ENCODE data around the gene TAS1R2.
"Not testable (repeated sequence)": the region's sequence is repeated elsewhere in the genome, so short reads cannot be mapped to it uniquely, and the experiment has no call there.

DNA sequence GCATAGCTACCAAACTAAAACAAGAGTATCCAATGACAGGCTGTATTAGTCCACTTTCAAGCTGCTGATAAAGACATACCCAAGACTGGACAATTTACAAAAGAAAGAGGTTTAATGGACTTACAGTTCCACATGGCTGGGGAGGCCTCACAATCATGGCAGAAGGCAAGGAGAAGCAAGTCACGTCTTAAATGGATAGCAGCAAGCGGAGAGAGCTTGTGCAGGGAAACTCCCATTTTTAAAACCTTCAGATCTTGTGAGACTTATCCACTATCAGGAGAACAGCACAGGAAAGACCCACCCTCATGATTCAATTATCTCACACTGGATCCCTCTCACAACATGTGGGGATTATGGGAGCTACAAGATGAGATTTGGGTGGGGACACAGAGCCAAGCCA lies 11.7 kb downstream of the TAS1R2 start:
- TF ChIP-seq, protein P1, sequence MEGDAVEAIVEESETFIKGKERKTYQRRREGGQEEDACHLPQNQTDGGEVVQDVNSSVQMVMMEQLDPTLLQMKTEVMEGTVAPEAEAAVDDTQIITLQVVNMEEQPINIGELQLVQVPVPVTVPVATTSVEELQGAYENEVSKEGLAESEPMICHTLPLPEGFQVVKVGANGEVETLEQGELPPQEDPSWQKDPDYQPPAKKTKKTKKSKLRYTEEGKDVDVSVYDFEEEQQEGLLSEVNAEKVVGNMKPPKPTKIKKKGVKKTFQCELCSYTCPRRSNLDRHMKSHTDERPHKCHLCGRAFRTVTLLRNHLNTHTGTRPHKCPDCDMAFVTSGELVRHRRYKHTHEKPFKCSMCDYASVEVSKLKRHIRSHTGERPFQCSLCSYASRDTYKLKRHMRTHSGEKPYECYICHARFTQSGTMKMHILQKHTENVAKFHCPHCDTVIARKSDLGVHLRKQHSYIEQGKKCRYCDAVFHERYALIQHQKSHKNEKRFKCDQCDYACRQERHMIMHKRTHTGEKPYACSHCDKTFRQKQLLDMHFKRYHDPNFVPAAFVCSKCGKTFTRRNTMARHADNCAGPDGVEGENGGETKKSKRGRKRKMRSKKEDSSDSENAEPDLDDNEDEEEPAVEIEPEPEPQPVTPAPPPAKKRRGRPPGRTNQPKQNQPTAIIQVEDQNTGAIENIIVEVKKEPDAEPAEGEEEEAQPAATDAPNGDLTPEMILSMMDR (IDR thresholded peaks at IDR 0.05) = not testable (repeated sequence)
- TF ChIP-seq FOXM1 (IDR thresholded peaks at IDR 0.05; ENCODE audit: low read depth); FOSL2 (IDR thresholded peaks at IDR 0.05; ENCODE audit: borderline replicate concordance, low read depth); EP300 (IDR thresholded peaks at IDR 0.05; ENCODE audit: borderline replicate concordance in 1 of 2, low read depth in 1 of 2, low read length in 1 of 2); TAF1 (IDR thresholded peaks at IDR 0.05; ENCODE audit: borderline replicate concordance, low read depth, low read length); YY1 (IDR thresholded peaks at IDR 0.05; ENCODE audit: low read depth); JUND (IDR thresholded peaks at IDR 0.05); RFX5 (IDR thresholded peaks at IDR 0.05; ENCODE audit: low read length): not testable (repeated sequence)
- TF ChIP-seq, protein P2, sequence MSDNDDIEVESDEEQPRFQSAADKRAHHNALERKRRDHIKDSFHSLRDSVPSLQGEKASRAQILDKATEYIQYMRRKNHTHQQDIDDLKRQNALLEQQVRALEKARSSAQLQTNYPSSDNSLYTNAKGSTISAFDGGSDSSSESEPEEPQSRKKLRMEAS (IDR thresholded peaks at IDR 0.05; ENCODE audit: low read depth) = not testable (repeated sequence)
